Lower leg skin (tissue), 3 donors: Measurements from ENCODE around the gene NPC1.

Experiments used
- CTCF ChIP-seq, 3 donors: fragments of 450-650 bp; IDR thresholded peaks; one replicate each; pipeline ENCODE4 v1.5.1; 2016; ENCODE audit warnings: antibody characterized with exemption in 3 of 3, mild to moderate bottlenecking in 3 of 3, moderate library complexity in 2 of 3
- POLR2A ChIP-seq, 2 donors: fragments of 450-650 bp; IDR thresholded peaks; one replicate each; pipeline ENCODE4 v1.6.1; 2016 to 2017; ENCODE audit warnings: antibody characterized with exemption in 2 of 2, mild to moderate bottlenecking in 1 of 2, moderate library complexity in 1 of 2

- TF ChIP-seq CTCF (IDR thresholded peaks at IDR 0.05) (no peak), POLR2A (IDR thresholded peaks at IDR 0.05) (no peak)
Observed at GRCh38 chr18:23575309-23575651, 11.0 kb downstream of the NPC1 start.
